Gastrocnemius medialis (tissue), 4 donors: ENCODE results near the gene EGFLAM. TPM values are rescaled to one million over a fixed set of nuclear protein-coding genes. Genes with fewer than 3 reads are reported as not detected.

ENCODE experiments used
- ATAC-seq, 2 donors: fragments of 150-250 bp; one replicate each; pipeline ENCODE4 v1.9.1; 2016
- DNase-seq, 2 donors: peaks; one replicate each; pipeline ENCODE4 v3.0.0-alpha.2; 2019
- H3K27ac ChIP-seq, 4 donors: fragments of 200-600 bp; sonication (generic); 1 replicate in 1 of 4; 2 replicates in 3 of 4; pipeline ENCODE4 v1.5.1; 2016 to 2018; ENCODE audit warnings: mild to moderate bottlenecking in 2 of 4, moderate library complexity in 1 of 4
- H3K27me3 ChIP-seq, 3 donors: fragments of 200-600 bp; sonication (generic) in 2 of 3; 1 replicate in 1 of 3; 2 replicates in 2 of 3; pipeline versions ENCODE4 v1.5.1 to v1.6.0; 2016 to 2019; ENCODE audit warnings: mild to moderate bottlenecking in 1 of 3, moderate library complexity in 1 of 3
- H3K36me3 ChIP-seq, 2 donors: fragments of 200-600 bp; sonication (generic) in 1 of 2; one replicate each; pipeline ENCODE4 v1.5.1; 2017 to 2018
- H3K4me1 ChIP-seq, 2 donors: fragments of 200-600 bp; sonication (generic) in 1 of 2; one replicate each; pipeline ENCODE4 v1.5.1; 2016 to 2017; ENCODE audit warnings: mild to moderate bottlenecking in 2 of 2
- H3K4me3 ChIP-seq, 4 donors: fragments of 200-600 bp; sonication (generic) in 3 of 4; 1 replicate in 1 of 4; 2 replicates in 3 of 4; pipeline ENCODE4 v1.5.1; 2016 to 2019; ENCODE audit warnings: mild to moderate bottlenecking in 2 of 4
- H3K9me3 ChIP-seq, 3 donors: fragments of 200-600 bp; sonication (generic) in 2 of 3; 1 replicate in 1 of 3; 2 replicates in 2 of 3; pipeline ENCODE4 v1.5.1; 2016 to 2019
- POLR2A ChIP-seq, 2 donors: fragments of 450-650 bp; IDR thresholded peaks; one replicate each; pipeline ENCODE4 v1.6.1; 2017; ENCODE audit warnings: antibody characterized with exemption in 2 of 2, mild to moderate bottlenecking in 2 of 2, moderate library complexity in 2 of 2
- in situ Hi-C, 4 donors: fragments of 200-750 bp; cut with MboI; loops; one replicate each; pipeline versions ENCODE4 v1.15.0 to v1.8.0; 2017; ENCODE audit warnings: low sequenced_read_pairs in 4 of 4
- intact Hi-C: fragments of 100-400 bp; cut with DNase I; formaldehyde crosslinking; loops from one replicate; pipeline ENCODE4 v1.15.1; 2023; ENCODE audit warnings: low total_unique reads
- total RNA-seq, 4 donors: library from RNA; depleted of rRNA; stranded (reverse); fragments of >200 nt; gene quantifications; one replicate each; pipeline versions ENCODE4 v1.1.0 to v1.2.3, GENCODE V29; 2016
- TF ChIP-seq, protein P1 (sequence below), 5 experiments: fragments of 450-650 bp in 3 of 5; fragments of 200-600 bp in 2 of 5; sonication (generic) in 2 of 5; IDR thresholded peaks in 4 of 5; conservative IDR thresholded peaks in 1 of 5; 1 replicate in 4 of 5; 2 replicates in 1 of 5; pipeline ENCODE4 v1.5.1; 2016 to 2019; ENCODE audit warnings: antibody characterized with exemption in 5 of 5, mild to moderate bottlenecking in 3 of 5, moderate library complexity in 3 of 5

Gene EGFLAM
- total RNA-seq, 4 donors from 2014 or later = 19.2 to 36.4 (median 32.7) TPM

DNA sequence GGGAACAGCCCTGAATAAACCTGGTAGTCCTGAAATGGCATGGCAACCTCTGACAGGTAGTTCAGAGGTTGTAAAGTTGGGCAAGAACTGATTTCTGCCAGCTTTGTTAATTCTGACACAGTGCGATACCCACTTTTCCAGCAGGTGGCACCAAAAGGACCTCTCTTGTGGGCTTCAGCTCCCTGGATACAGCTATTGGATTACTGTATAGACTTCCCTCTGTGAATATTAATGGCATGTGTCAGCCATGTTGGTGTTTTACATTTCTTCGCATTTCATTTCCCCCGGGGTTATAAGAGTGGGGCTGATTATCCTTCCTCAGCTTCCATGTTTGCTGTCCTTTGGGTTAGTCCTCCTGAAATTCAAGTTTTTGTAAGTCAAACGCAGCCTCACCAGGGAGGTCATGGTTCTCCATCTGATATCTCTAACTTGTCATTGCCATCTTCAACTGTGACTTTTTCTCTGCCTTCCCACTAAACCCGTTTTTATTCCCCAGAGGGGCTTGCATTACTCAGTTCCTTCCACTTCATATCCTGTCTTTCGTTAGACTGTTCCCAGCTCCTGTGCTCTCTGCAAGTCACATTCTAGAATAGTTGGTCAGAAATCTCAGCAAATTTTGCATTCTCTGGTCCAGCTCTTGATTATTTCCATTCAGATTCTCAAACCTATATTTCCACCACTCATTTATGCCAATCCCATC lies 162.5 kb downstream of the EGFLAM start:
- H3K4me3 ChIP-seq = no peak overlapping the region
- H3K27ac ChIP-seq = no peak overlapping the region
- H3K27me3 ChIP-seq = no peaks in the 10 kb centered on the region
- peak; percentile 7 to 44 for DNase-seq
- in situ Hi-C loops = no loop called here
- no peaks in the 10 kb centered on the region for H3K9me3 ChIP-seq
- intact Hi-C loops = loop anchor here (2.0 to 10.0 kb wide), 3 partner anchors 246 to 504 kb away; no protein-coding TSS in a partner anchor
- ATAC-seq = peak; percentile 81 to 83
- H3K4me1 ChIP-seq = no peaks in the 10 kb centered on the region
- no peaks in the 10 kb centered on the region for H3K36me3 ChIP-seq
- TF ChIP-seq, protein P1, sequence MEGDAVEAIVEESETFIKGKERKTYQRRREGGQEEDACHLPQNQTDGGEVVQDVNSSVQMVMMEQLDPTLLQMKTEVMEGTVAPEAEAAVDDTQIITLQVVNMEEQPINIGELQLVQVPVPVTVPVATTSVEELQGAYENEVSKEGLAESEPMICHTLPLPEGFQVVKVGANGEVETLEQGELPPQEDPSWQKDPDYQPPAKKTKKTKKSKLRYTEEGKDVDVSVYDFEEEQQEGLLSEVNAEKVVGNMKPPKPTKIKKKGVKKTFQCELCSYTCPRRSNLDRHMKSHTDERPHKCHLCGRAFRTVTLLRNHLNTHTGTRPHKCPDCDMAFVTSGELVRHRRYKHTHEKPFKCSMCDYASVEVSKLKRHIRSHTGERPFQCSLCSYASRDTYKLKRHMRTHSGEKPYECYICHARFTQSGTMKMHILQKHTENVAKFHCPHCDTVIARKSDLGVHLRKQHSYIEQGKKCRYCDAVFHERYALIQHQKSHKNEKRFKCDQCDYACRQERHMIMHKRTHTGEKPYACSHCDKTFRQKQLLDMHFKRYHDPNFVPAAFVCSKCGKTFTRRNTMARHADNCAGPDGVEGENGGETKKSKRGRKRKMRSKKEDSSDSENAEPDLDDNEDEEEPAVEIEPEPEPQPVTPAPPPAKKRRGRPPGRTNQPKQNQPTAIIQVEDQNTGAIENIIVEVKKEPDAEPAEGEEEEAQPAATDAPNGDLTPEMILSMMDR (IDR thresholded peaks at IDR 0.05 in 4 of 5, conservative IDR thresholded peaks at IDR 0.05 in 1 of 5) = peak; percentile 49 to 75 (median 68)
- TF ChIP-seq POLR2A (IDR thresholded peaks at IDR 0.05) = no peak

DNA sequence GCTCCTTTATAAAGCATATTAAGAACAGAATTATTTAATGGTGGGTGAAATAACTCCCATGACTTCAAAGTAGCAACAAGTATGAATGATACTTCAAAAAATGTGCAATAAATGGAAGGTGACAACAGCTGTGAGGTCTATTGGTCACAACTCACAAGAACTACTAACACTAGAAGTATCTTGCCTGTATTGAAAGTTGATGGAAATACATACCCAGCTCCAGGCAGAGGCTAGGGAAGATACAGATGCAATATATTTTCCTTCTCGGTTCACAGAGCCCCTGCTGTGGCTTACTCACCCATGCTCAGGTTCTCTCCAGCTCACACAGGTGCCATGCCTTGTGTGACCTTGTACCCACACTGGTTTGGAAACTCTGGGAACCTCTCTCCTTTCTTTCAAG lies 164.3 kb downstream of the EGFLAM start:
- intact Hi-C loops (loop anchor here (5.0 to 10.0 kb wide), 2 partner anchors 245 to 502 kb away; no protein-coding TSS in a partner anchor), in situ Hi-C loops (no loop called here)
- DNase-seq (no peak), ATAC-seq (no peak)
- Histone ChIP-seq H3K9me3 (no peaks in the 10 kb centered on the region), H3K4me1 (no peaks in the 10 kb centered on the region), H3K4me3 (no peak overlapping the region), H3K27ac (no peak overlapping the region), H3K36me3 (no peaks in the 10 kb centered on the region), H3K27me3 (no peaks in the 10 kb centered on the region)
- TF ChIP-seq, protein P1 (IDR thresholded peaks at IDR 0.05 in 4 of 5, conservative IDR thresholded peaks at IDR 0.05 in 1 of 5) = no peak
- TF ChIP-seq POLR2A (IDR thresholded peaks at IDR 0.05) = no peak

GRCh38 chr5:38423276-38424147 lies 165.2 kb downstream of the EGFLAM start:
- no peaks in the 10 kb centered on the region for H3K4me1 ChIP-seq
- no peaks in the 10 kb centered on the region for H3K36me3 ChIP-seq
- ATAC-seq = no peak
- TF ChIP-seq POLR2A (IDR thresholded peaks at IDR 0.05) = no peak
- TF ChIP-seq, protein P1 (IDR thresholded peaks at IDR 0.05 in 4 of 5, conservative IDR thresholded peaks at IDR 0.05 in 1 of 5) = no peak
- in situ Hi-C loops = no loop called here
- intact Hi-C loops = loop anchor here (5.0 to 10.0 kb wide), 2 partner anchors 244 to 501 kb away; no protein-coding TSS in a partner anchor
- H3K27me3 ChIP-seq = no peaks in the 10 kb centered on the region
- no peaks in the 10 kb centered on the region for H3K9me3 ChIP-seq
- no peak overlapping the region for H3K27ac ChIP-seq
- H3K4me3 ChIP-seq = no peak overlapping the region
- no peak for DNase-seq

DNA sequence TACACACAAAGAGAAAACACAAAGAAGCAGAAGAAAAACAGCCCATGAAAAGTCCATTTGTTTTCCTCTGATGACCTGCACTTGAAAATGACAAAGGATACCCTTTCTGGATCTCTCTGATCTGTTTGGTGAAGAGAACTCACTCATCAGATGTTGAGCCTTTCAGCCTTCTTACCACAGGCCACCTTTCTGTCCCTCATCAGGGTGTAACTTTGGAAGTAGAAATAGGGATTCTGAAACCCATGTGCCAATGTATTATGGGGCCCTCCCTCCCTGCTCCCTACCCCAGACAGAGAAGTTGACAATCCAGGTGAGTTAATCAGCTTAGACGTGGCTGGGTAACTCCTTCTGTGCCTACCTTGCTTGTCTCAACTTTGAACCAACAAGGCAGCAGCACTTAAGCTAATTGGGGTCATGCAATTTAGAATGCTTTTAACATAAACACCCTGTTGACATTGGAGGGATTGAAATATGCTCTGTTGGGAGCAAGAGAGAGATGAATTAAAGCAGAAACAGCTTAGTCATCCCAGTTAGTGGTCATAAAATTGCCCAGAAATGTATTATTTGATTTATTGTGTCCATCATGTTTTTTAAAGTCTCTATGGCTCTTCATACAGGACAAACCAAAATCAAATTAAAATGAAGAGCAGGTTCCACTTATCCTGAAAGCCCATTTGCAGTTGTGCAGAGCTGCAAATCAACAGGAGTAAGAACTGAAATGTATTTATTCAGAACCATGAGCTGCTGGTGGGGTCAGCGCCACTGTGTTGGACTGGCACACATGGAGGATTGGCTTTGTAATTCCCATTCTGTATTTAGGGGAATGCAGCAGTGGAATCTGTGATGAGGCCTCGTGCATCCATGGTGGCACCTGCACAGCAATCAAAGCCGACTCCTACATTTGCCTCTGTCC lies 166.0 kb downstream of the EGFLAM start:
- intact Hi-C loops = loop anchor here (5.0 to 10.0 kb wide), 2 partner anchors 243 to 500 kb away; no protein-coding TSS in a partner anchor
- TF ChIP-seq, protein P1 (IDR thresholded peaks at IDR 0.05 in 4 of 5, conservative IDR thresholded peaks at IDR 0.05 in 1 of 5) = no peak
- no peak for TF ChIP-seq POLR2A (IDR thresholded peaks at IDR 0.05)
- Histone ChIP-seq H3K27ac (no peak overlapping the region), H3K9me3 (no peaks in the 10 kb centered on the region), H3K4me3 (no peak overlapping the region), H3K4me1 (no peaks in the 10 kb centered on the region), H3K36me3 (no peaks in the 10 kb centered on the region), H3K27me3 (no peaks in the 10 kb centered on the region)
- in situ Hi-C loops = no loop called here
- DNase-seq (no peak), ATAC-seq (no peak)
